K562 (cell line): ENCODE measurements around the gene RSPH1. TPM values are rescaled to one million over a fixed set of nuclear protein-coding genes. Genes with fewer than 3 reads are reported as not detected.

ENCODE experiments used
- DIDO1 ChIP-seq: fragments of 450-650 bp; IDR thresholded peaks from 2 replicates; pipeline ENCODE4 v1.6.1; 2016; ENCODE audit warnings: low read depth, missing biosample characterization, missing genetic modification characterization
- ETV5 ChIP-seq: sonication (generic); formaldehyde crosslinking; IDR thresholded peaks from 2 replicates; pipeline ENCODE4 v1.4.0; 2020; ENCODE audit warnings: low read depth, mild to moderate bottlenecking, missing genetic modification reagents
- NCOR1 ChIP-seq: fragments of 450-650 bp; IDR thresholded peaks from 2 replicates; pipeline ENCODE4 v1.6.1; 2016; ENCODE audit warnings: mild to moderate bottlenecking, moderate library complexity
- NFXL1 ChIP-seq: fragments of 450-650 bp; formaldehyde crosslinking; IDR thresholded peaks from 2 replicates; pipeline ENCODE4 v1.4.0; 2021; ENCODE audit warnings: mild to moderate bottlenecking
- OTX1 ChIP-seq: fragments of 450-650 bp; formaldehyde crosslinking; IDR thresholded peaks from 2 replicates; pipeline ENCODE4 v1.4.0; 2022; ENCODE audit warnings: mild to moderate bottlenecking
- SETDB1 ChIP-seq: IDR thresholded peaks from one replicate; pipeline ENCODE4 v1.6.1; 2012; ENCODE audit warnings: low read length, control low read depth, inconsistent platforms
- ZBTB33 ChIP-seq: sonication (generic); formaldehyde crosslinking; IDR thresholded peaks from 2 replicates; pipeline ENCODE4 v1.8.1; 2023; ENCODE audit warnings: mild to moderate bottlenecking, missing genetic modification reagents
- polyA plus RNA-seq, 8 experiments: library from polyadenylated mRNA; depleted of rRNA in 4 of 8; stranded (reverse) in 5 of 8; unstranded in 3 of 8; fragments of >200 nt; fragmentation: Nextera tagmentation in 2 of 8; fragmentation: Illumina TruSeq in 1 of 8; extraction: Ambion mirVana in 2 of 8; extraction: Trizol in 1 of 8; gene quantifications; 2 replicates each; pipeline versions ENCODE4 v1.2.1 to v1.2.3, GENCODE V29; 2011 to 2014; ENCODE audit warnings: inconsistent platforms in 1 of 8, missing spikeins in 1 of 8
- total RNA-seq, 7 experiments: library from RNA; depleted of rRNA in 6 of 7; stranded (reverse); fragments of >200 nt in 6 of 7; fragmentation: Illumina TruSeq in 2 of 7; extraction: Trizol in 2 of 7; gene quantifications; 2 replicates each; pipeline versions ENCODE4 v1.2.1 to v1.2.3, GENCODE V29; 2011 to 2021; ENCODE audit warnings: low replicate concordance in 1 of 7
- TF ChIP-seq, protein P1 (sequence below): fragments of 250-450 bp; sonication (Bioruptor Pico); IDR thresholded peaks from 2 replicates; pipeline ENCODE4 v1.4.0; 2020; ENCODE audit warnings: mild to moderate bottlenecking, moderate library complexity
- TF ChIP-seq, protein P2 (sequence below), 2 experiments: fragments of 450-650 bp in 1 of 2; sonication (generic) in 1 of 2; formaldehyde crosslinking; conservative IDR thresholded peaks; 2 replicates each; pipeline versions ENCODE4 v1.4.0 to v1.8.1; 2020 to 2022; ENCODE audit warnings: mild to moderate bottlenecking in 1 of 2, missing genetic modification reagents in 1 of 2
- TF ChIP-seq, protein P3 (sequence below), 2 experiments: fragments of 450-650 bp; formaldehyde crosslinking in 1 of 2; IDR thresholded peaks; 2 replicates each; pipeline versions ENCODE4 v1.4.0 to v1.6.1; 2014 to 2020; ENCODE audit warnings: mild to moderate bottlenecking in 2 of 2, borderline replicate concordance in 1 of 2, low read depth in 1 of 2

RSPH1 gene
- total and polyA plus RNA-seq, 9 of the 15 experiments (the other 6 are each of a cell fraction or from before 2014, with no cell fraction given) = 0.17 TPM; not detected in 8

DNA sequence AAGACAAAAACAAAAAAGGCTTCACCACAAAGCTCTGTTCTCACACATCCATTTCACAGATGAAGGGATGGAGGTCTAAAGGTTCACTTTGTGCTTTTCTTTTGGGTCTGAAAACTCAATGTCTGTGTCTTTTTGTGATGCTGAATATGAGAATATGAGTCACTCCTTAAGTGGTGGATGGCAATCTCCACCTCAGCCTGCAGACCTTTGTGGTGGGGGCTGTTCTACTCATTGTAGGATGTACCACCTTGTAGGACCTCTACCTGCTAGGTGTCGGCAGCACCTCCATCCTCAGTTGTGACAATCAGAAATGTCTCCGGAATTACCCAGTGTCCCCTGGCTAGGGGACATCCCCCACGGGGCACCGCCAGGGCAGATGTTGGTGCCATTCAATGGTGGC is 49.5 kb downstream of the RSPH1 start (continued):
- TF ChIP-seq, protein P1, sequence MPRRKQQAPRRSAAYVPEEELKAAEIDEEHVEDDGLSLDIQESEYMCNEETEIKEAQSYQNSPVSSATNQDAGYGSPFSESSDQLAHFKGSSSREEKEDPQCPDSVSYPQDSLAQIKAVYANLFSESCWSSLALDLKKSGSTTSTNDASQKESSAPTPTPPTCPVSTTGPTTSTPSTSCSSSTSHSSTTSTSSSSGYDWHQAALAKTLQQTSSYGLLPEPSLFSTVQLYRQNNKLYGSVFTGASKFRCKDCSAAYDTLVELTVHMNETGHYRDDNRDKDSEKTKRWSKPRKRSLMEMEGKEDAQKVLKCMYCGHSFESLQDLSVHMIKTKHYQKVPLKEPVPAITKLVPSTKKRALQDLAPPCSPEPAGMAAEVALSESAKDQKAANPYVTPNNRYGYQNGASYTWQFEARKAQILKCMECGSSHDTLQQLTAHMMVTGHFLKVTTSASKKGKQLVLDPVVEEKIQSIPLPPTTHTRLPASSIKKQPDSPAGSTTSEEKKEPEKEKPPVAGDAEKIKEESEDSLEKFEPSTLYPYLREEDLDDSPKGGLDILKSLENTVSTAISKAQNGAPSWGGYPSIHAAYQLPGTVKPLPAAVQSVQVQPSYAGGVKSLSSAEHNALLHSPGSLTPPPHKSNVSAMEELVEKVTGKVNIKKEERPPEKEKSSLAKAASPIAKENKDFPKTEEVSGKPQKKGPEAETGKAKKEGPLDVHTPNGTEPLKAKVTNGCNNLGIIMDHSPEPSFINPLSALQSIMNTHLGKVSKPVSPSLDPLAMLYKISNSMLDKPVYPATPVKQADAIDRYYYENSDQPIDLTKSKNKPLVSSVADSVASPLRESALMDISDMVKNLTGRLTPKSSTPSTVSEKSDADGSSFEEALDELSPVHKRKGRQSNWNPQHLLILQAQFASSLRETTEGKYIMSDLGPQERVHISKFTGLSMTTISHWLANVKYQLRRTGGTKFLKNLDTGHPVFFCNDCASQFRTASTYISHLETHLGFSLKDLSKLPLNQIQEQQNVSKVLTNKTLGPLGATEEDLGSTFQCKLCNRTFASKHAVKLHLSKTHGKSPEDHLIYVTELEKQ (CRISPR knock-in tag) = no peak
- no peak for TF ChIP-seq ETV5
- no peak for TF ChIP-seq ZBTB33
- TF ChIP-seq NFXL1 = no peak
- TF ChIP-seq DIDO1 (tag) = no peak
- TF ChIP-seq OTX1 (CRISPR knock-in tag) = no peak
- TF ChIP-seq, protein P2, sequence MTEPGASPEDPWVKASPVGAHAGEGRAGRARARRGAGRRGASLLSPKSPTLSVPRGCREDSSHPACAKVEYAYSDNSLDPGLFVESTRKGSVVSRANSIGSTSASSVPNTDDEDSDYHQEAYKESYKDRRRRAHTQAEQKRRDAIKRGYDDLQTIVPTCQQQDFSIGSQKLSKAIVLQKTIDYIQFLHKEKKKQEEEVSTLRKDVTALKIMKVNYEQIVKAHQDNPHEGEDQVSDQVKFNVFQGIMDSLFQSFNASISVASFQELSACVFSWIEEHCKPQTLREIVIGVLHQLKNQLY (CRISPR knock-in tag; conservative IDR thresholded peaks at IDR 0.05) = no peak
- TF ChIP-seq NCOR1 = no peak
- no peak for TF ChIP-seq SETDB1
- TF ChIP-seq, protein P3, sequence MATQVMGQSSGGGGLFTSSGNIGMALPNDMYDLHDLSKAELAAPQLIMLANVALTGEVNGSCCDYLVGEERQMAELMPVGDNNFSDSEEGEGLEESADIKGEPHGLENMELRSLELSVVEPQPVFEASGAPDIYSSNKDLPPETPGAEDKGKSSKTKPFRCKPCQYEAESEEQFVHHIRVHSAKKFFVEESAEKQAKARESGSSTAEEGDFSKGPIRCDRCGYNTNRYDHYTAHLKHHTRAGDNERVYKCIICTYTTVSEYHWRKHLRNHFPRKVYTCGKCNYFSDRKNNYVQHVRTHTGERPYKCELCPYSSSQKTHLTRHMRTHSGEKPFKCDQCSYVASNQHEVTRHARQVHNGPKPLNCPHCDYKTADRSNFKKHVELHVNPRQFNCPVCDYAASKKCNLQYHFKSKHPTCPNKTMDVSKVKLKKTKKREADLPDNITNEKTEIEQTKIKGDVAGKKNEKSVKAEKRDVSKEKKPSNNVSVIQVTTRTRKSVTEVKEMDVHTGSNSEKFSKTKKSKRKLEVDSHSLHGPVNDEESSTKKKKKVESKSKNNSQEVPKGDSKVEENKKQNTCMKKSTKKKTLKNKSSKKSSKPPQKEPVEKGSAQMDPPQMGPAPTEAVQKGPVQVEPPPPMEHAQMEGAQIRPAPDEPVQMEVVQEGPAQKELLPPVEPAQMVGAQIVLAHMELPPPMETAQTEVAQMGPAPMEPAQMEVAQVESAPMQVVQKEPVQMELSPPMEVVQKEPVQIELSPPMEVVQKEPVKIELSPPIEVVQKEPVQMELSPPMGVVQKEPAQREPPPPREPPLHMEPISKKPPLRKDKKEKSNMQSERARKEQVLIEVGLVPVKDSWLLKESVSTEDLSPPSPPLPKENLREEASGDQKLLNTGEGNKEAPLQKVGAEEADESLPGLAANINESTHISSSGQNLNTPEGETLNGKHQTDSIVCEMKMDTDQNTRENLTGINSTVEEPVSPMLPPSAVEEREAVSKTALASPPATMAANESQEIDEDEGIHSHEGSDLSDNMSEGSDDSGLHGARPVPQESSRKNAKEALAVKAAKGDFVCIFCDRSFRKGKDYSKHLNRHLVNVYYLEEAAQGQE (IDR thresholded peaks at IDR 0.05; ENCODE audit: borderline replicate concordance) = no peak
- TF ChIP-seq, protein P3 (CRISPR knock-in tag; IDR thresholded peaks at IDR 0.05; ENCODE audit: low read depth) = no peak
